LNCAP (cell line): ENCODE data around the gene TMEM132C.

Experiments used
- TF ChIP-seq, protein P1 (sequence below): fragments of 450-650 bp; IDR thresholded peaks from 2 replicates; pipeline ENCODE4 v1.5.1; 2017; ENCODE audit warnings: mild to moderate bottlenecking

TMEM132C gene

DNA sequence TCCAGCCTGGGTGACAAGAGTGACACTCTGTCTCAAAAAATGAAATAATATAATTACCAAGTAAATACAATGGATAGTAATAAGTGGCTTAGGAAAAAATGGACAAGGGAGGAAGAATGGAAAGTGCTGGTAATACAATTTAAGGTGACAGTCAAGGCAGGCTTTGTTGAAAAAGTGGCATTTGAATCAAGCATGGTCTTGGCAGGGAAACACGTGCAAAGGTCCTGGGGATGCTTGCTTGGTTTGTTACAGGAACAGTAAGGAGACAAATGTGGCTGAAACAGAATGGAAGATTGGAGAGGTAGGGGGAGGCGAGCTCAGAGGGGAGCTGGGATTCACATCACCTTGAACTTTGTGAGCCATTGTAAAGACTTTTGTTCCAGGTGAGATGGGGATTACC is 153.2 kb downstream of the TMEM132C start:
- TF ChIP-seq, protein P1, sequence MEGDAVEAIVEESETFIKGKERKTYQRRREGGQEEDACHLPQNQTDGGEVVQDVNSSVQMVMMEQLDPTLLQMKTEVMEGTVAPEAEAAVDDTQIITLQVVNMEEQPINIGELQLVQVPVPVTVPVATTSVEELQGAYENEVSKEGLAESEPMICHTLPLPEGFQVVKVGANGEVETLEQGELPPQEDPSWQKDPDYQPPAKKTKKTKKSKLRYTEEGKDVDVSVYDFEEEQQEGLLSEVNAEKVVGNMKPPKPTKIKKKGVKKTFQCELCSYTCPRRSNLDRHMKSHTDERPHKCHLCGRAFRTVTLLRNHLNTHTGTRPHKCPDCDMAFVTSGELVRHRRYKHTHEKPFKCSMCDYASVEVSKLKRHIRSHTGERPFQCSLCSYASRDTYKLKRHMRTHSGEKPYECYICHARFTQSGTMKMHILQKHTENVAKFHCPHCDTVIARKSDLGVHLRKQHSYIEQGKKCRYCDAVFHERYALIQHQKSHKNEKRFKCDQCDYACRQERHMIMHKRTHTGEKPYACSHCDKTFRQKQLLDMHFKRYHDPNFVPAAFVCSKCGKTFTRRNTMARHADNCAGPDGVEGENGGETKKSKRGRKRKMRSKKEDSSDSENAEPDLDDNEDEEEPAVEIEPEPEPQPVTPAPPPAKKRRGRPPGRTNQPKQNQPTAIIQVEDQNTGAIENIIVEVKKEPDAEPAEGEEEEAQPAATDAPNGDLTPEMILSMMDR, result no peak

DNA sequence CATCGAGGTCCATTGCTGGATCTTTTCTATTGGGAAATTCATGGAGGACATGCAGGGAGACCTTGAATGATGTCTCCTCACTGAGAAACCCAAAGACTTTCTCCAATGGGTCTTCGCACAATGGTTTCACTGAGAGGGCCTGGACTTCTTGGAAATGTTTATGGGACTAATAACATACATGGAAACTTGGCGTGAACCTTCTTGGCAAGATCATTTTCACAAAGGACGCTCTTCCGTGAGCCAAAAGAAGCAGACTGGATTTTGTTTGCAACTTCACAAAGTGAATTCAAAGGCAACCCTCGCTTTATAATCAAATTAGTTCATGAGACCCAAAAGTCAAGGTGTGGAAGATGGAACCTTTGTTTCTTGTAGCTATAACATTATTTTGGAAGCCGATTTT is 154.4 kb downstream of the TMEM132C start:
- TF ChIP-seq, protein P1, result no peak

DNA sequence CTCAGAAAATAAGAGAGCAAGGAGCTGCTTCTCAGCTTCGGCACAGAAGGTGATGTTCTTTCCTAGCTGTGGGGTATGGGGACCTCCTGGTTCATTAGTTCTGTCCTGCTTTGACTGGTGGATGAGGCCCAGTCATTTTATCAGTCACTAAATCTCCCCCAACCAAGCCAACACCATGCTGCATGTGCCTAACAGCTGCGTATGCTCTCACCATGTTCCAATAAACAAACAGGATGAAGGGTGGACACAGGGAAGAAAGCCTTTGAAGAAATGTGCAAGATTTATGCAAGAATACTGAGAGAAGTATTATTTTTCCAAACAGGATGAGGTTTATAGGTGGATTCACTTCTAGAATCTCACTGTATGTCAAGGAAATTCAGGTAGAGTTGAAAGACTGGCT is 156.2 kb downstream of the TMEM132C start:
- TF ChIP-seq, protein P1, result no peak

DNA sequence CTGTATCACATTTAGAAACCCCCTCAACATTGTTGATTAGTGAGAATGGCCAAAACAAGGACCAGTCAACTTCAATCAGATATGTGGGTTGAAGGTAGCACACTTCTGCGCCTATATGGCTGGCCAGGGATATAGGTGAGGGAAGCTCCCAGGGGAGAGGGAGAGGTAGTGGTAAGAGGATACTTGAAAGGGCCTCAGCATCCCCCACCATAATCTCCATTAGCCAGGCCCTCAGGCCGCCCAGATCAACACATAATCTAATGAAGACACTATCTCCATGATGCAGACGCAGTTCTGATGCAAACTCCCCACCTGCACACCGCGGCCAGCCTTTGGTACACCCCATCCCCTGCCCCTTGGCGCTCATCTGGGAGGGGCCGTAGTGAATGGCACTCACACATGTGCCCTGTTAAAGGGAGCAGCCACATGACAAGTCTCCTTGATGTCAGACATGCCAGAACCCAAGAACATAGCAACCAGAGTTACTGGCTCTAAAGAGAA is 158.0 kb downstream of the TMEM132C start:
- TF ChIP-seq, protein P1, result no peak

DNA sequence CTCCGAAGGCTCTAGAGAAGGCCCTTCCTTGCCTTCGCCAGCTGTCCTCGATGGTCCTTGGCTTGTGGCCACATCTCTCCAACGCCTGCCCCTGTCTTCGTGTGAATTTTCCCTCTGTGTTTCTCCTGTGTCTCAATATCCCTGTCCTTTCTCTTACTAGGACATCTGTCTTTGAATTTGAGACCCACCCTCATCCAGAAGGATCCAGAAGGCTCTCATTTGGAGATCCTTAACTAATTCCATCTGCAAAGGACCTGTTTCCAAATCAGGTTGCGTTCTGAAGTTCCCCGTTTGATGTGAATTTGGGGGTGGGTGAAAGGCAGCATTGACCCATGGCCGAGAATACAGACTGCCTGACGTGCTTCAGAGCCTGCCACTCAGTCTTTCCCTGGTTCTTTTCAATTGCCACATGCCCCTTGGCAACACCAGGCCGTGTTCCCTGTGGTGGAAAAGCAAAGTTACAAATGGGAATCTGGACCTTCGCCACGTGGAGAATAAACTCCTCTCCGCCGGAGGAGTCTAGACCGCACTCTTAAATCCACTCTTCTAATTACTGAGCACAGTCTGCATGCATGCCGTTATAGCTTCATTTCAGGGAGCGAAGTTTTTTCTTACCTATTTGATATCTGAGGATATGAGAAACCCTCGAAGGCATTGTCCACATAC is 158.8 kb downstream of the TMEM132C start:
- TF ChIP-seq, protein P1, result no peak

DNA sequence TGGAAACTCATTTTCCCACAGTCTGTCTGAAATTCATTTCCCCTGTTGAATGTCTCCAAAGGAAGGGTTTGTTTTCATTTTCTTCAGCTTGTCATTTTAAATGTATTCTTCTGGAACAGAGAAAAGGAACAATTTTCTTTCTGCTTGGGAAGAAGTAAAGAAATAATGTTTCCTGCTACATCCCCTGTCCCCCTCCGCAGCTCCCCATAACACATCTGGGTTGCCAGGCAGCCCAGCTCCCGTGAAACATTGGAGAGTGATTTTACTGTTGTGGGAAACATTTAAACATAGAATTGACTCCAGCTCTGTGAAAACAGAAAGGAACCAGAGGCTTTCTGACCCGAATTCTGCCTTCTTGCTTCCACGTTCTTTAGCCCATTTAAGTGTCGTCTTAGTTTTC is 159.5 kb downstream of the TMEM132C start:
- TF ChIP-seq, protein P1, result no peak

DNA sequence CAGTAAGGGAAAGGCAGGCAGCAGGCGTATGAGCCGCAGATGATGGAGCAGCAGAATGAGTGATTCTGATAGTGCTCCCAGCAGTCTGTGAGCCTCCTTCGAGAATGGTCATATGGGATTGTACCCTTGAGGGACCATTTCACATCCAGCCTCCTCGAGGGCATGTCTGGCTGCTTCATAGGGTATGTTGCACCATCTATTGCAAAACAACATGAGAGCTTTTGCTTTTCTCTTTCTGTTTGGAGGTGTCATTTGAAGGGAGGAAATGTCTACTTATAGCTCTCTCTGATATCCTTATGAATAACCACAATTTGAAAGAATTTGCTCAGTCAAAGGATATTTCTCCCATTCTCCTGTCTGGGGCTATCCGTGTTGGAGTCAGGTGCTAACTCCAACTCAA is 172.8 kb downstream of the TMEM132C start:
- TF ChIP-seq, protein P1, result no peak

DNA sequence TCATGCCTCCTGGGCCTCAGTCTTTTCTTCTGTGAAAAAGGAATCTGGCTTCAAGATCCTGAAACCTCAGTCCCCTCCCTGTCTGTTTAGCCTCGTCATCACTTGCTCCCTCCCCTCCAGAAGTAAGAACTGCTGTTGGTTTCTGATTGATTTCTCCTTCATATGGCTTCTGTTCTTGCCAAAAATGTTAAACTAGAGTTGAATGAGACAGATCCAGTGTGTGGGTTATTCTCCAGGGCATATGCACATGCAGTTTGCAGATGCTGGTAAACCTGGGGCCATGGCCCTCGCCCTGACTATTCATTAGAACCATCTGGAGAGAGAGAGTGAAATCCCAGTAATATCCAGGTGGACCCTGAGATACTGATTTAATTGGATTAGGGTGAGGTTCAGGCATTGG is 175.1 kb downstream of the TMEM132C start:
- TF ChIP-seq, protein P1, result no peak
